HepG2 (cell line): ENCODE data around the gene BCAS1. TPM values are rescaled to one million over a fixed set of nuclear protein-coding genes. Genes with fewer than 3 reads are reported as not detected.

ENCODE experiments used
- ATAC-seq: fragments of 200-7000 bp; cut with Tn5 transposase; 3 replicates; pipeline ENCODE4 v1.9.1; 2020; ENCODE audit warnings: mild to moderate bottlenecking, moderate library complexity
- BruUV-seq: library from RNA; stranded (reverse); fragments of 400-500 nt; replicated peaks from 2 replicates; lab custom pipeline; 2021; lab: Mats Ljungman, UMichigan
- CTCF ChIA-PET: fragments of 300-600 bp; formaldehyde crosslinking; extraction: SDS; loops from one replicate; lab custom pipeline; 2021; ENCODE audit warnings: low total read pairs, inconsistent platforms, low intra/inter-chr PET ratio; lab: Yijun Ruan, JAX
- POLR2A ChIA-PET: fragments of 350-600 bp; sonication (Branson Sonifier 250); formaldehyde crosslinking; loops from one replicate; lab custom pipeline; 2020; ENCODE audit warnings: antibody characterized with exemption, inconsistent platforms; lab: Yijun Ruan, JAX
- DNase-seq: peaks from one replicate; pipeline ENCODE4 v3.0.0-alpha.2; 2015; ENCODE audit warnings: low spot score
- FAIRE-seq: peaks from 3 replicates; lab custom pipeline; 2011; peaks lifted over from hg19 to GRCh38; lab: Jason Lieb, UNC
- H2AFZ ChIP-seq: one replicate; pipeline ENCODE4 v1.6.1; 2011; ENCODE audit warnings: low read length, inconsistent platforms
- H3K27ac ChIP-seq: fragments of 300-600 bp; 3 replicates; pipeline ENCODE4 v1.8.0; 2011; ENCODE audit warnings: mixed run types, mild to moderate bottlenecking, mixed read lengths, low read length, inconsistent platforms; ENCODE audit not compliant: insufficient read depth; ENCODE audit errors: extremely low read length
- H3K27me3 ChIP-seq, 2 experiments: fragments of 200-600 bp in 1 of 2; 2 replicates in 1 of 2; 3 replicates in 1 of 2; pipeline versions ENCODE4 v1.6.0 to v1.8.0; 2011; ENCODE audit warnings: low read length in 2 of 2, mild to moderate bottlenecking in 2 of 2, moderate library complexity in 2 of 2, inconsistent platforms in 1 of 2; ENCODE audit not compliant: insufficient read depth in 2 of 2, control insufficient read depth in 1 of 2
- H3K36me3 ChIP-seq, 2 experiments: fragments of 200-600 bp in 1 of 2; replicated peaks in 1 of 2; 2 replicates in 1 of 2; 3 replicates in 1 of 2; pipeline versions ENCODE4 v1.5.1 to v1.8.0; 2011; ENCODE audit warnings: low read length in 2 of 2, inconsistent platforms in 1 of 2; ENCODE audit not compliant: insufficient read depth in 2 of 2, control insufficient read depth in 1 of 2
- H3K4me1 ChIP-seq: 2 replicates; pipeline ENCODE4 v1.5.1; 2012; ENCODE audit warnings: low read length, inconsistent platforms; ENCODE audit not compliant: insufficient read depth
- H3K4me2 ChIP-seq: 2 replicates; pipeline ENCODE4 v1.6.0; 2011; ENCODE audit warnings: low read depth, low read length, inconsistent platforms
- H3K4me3 ChIP-seq, 3 experiments: fragments of 200-600 bp in 1 of 3; sonication (generic), shearing (Covaris generic) in 1 of 3; replicated peaks in 1 of 3; 2 replicates each; pipeline ENCODE4 v1.5.1; 2011 to 2016; ENCODE audit warnings: low read length in 3 of 3, inconsistent platforms in 2 of 3, low read depth in 2 of 3, mild to moderate bottlenecking in 2 of 3, control low read depth in 1 of 3, mixed read lengths in 1 of 3; ENCODE audit not compliant: insufficient read depth in 1 of 3
- H3K79me2 ChIP-seq: one replicate; pipeline ENCODE4 v1.6.1; 2011; ENCODE audit warnings: low read length, inconsistent platforms; ENCODE audit not compliant: insufficient read depth
- H3K9ac ChIP-seq: 2 replicates; pipeline ENCODE4 v1.6.0; 2011; ENCODE audit warnings: mild to moderate bottlenecking, low read depth, low read length, inconsistent platforms; ENCODE audit not compliant: insufficient read depth
- H3K9me3 ChIP-seq: 2 replicates; pipeline ENCODE4 v1.5.1; 2012; ENCODE audit warnings: mild to moderate bottlenecking, low read length
- H4K20me1 ChIP-seq: 2 replicates; pipeline ENCODE4 v1.6.0; 2011; ENCODE audit warnings: inconsistent platforms, mild to moderate bottlenecking, low read length, moderate library complexity; ENCODE audit not compliant: insufficient read depth
- ARNT ChIP-seq: fragments of 450-650 bp; IDR thresholded peaks from 2 replicates; pipeline ENCODE4 v1.6.1; 2017
- FOXA1 ChIP-seq, 2 experiments: fragments of 450-650 bp in 1 of 2; sonication (generic) in 1 of 2; formaldehyde crosslinking in 1 of 2; IDR thresholded peaks; 2 replicates each; pipeline versions ENCODE4 v1.4.0 to v1.6.1; 2016 to 2020; ENCODE audit warnings: missing genetic modification reagents in 1 of 2
- FOXA3 ChIP-seq: IDR thresholded peaks from 2 replicates; pipeline ENCODE4 v1.6.1; 2016; ENCODE audit warnings: missing genetic modification reagents, missing compliant biosample characterization
- IKZF1 ChIP-seq: fragments of 450-650 bp; IDR thresholded peaks from 2 replicates; pipeline ENCODE4 v1.7.1; 2016
- NFRKB ChIP-seq: fragments of 450-650 bp; IDR thresholded peaks from 2 replicates; pipeline ENCODE4 v1.6.1; 2017
- NONO ChIP-seq, 2 experiments: fragments of 450-650 bp in 1 of 2; sonication (generic) in 1 of 2; formaldehyde crosslinking in 1 of 2; IDR thresholded peaks in 1 of 2; conservative IDR thresholded peaks in 1 of 2; 2 replicates each; pipeline versions ENCODE4 v1.6.1 to v1.8.0; 2017 to 2022; ENCODE audit warnings: mild to moderate bottlenecking in 1 of 2, missing genetic modification reagents in 1 of 2, moderate library complexity in 1 of 2
- NR2F2 ChIP-seq: IDR thresholded peaks from 2 replicates; pipeline ENCODE4 v1.6.1; 2012; ENCODE audit warnings: low read depth, inconsistent platforms, borderline replicate concordance
- NR2F6 ChIP-seq, 2 experiments: IDR thresholded peaks; 2 replicates each; pipeline ENCODE4 v1.6.1; 2016; ENCODE audit warnings: antibody characterized with exemption in 1 of 2, mild to moderate bottlenecking in 1 of 2
- PLRG1 ChIP-seq: fragments of 450-650 bp; conservative IDR thresholded peaks from 2 replicates; pipeline ENCODE4 v1.6.1; 2016
- SOX6 ChIP-seq, 2 experiments: fragments of 450-650 bp in 1 of 2; sonication (generic) in 1 of 2; formaldehyde crosslinking in 1 of 2; IDR thresholded peaks; 2 replicates each; pipeline versions ENCODE4 v1.4.0 to v1.6.1; 2017 to 2020; ENCODE audit warnings: antibody characterized with exemption in 1 of 2, mild to moderate bottlenecking in 1 of 2, missing genetic modification reagents in 1 of 2
- SP1 ChIP-seq, 2 experiments: fragments of 450-650 bp in 1 of 2; sonication (generic) in 1 of 2; formaldehyde crosslinking in 1 of 2; IDR thresholded peaks; 2 replicates each; pipeline versions ENCODE4 v1.4.0 to v1.6.1; 2016 to 2020; ENCODE audit warnings: missing genetic modification reagents in 1 of 2
- ZBTB40 ChIP-seq, 2 experiments: fragments of 450-650 bp in 1 of 2; sonication (generic) in 1 of 2; formaldehyde crosslinking in 1 of 2; IDR thresholded peaks; 2 replicates each; pipeline versions ENCODE4 v1.6.1 to v1.8.0; 2016 to 2022; ENCODE audit warnings: antibody characterized with exemption in 1 of 2, mild to moderate bottlenecking in 1 of 2, missing genetic modification reagents in 1 of 2
- ZNF619 ChIP-seq: sonication (generic); formaldehyde crosslinking; IDR thresholded peaks from 2 replicates; pipeline ENCODE4 v1.4.0; 2020; ENCODE audit warnings: mild to moderate bottlenecking, missing genetic modification reagents
- in situ Hi-C: cut with HindIII; loops from 2 replicates; pipeline ENCODE4 v1.10.0; 2017; ENCODE audit warnings: low pct_unique_long_range_greater_than_20kb; ENCODE audit not compliant: extremely low pct_ligation_motif_present
- intact Hi-C: fragments of 100-400 bp; cut with micrococcal nuclease; formaldehyde crosslinking; loops from one replicate; pipeline ENCODE4 v1.10.0; 2022; ENCODE audit not compliant: unreplicated experiment
- polyA plus RNA-seq, 8 experiments: library from polyadenylated mRNA; depleted of rRNA in 3 of 8; stranded (reverse) in 7 of 8; unstranded in 1 of 8; fragments of >200 nt; fragmentation: Illumina TruSeq in 4 of 8; extraction: Trizol in 4 of 8; gene quantifications; 2 replicates each; pipeline versions ENCODE4 v1.2.1 to v1.2.3, GENCODE V29; 2011 to 2016; ENCODE audit warnings: low read depth in 4 of 8, missing spikeins in 1 of 8, mixed read lengths in 1 of 8; ENCODE audit not compliant: insufficient read depth in 1 of 8
- total RNA-seq, 5 experiments: library from RNA; depleted of rRNA; stranded (reverse); fragments of >200 nt; fragmentation: Illumina TruSeq; extraction: Trizol; gene quantifications; 2 replicates each; pipeline ENCODE4 v1.2.3, GENCODE V29; 2016; ENCODE audit warnings: low read depth in 1 of 5

Gene BCAS1
- total and polyA plus RNA-seq, 2 of the 13 experiments (the other 11 are each of a cell fraction or from before 2014, with no cell fraction given): 0.55 to 0.91 TPM

DNA sequence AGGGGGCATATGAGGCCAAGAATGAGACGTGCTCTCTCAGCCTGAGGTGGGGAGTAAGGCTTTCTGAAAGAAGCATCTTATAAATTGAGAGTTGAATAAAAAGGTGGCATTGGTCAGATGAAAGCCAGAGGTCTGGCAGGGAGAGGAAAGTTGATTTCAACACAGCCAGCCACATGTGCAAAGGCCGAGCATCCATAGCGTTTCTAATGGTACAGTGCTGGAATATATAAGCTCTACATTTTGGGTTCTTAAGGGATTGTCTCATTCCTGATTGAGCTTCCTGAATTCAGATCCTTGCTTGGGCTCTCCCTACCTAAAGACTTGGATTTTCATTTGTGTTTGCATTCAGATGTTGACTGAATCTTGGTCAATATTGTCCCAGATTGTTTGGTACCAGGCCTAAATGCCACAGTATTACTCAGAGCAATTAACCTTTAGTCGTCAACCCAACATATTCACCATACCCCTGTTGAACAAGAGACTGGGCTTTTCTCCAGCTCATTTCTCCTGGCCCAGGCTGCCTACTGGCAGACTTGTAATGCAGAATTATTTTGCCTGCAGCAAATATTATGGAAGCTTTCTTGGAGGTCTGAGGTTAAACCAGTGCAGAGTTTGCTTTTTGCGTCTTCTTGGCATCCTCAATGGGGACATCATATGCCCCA lies 14.5 kb upstream of the BCAS1 start (continued):
- TF ChIP-seq NR2F2: 0 out of 2 replicates have a peak, but pooled peaks have one; percentile 28
- TF ChIP-seq NR2F6 (IDR thresholded peaks at IDR 0.05): peak; percentile 31
- TF ChIP-seq NR2F6 (CRISPR knock-in tag; IDR thresholded peaks at IDR 0.05): 0 out of 2 replicates have a peak, but pooled peaks have one; percentile 27
- TF ChIP-seq FOXA3 (CRISPR knock-in tag): peak; percentile 63
- TF ChIP-seq, all 625 proteins: peak for 23

GRCh38 chr20:54084193-54084592 lies 13.8 kb upstream of the BCAS1 start:
- no peak overlapping the region for H3K4me2 ChIP-seq
- H3K9me3 ChIP-seq: no peaks in the 10 kb centered on the region
- H3K27me3 ChIP-seq: peaks cover 0 to 2% of the 10 kb centered on the region in 2 experiments; a peak in 2 of 5 replicates
- no peak overlapping the region for H3K9ac ChIP-seq
- no peak overlapping the region for H3K4me3 ChIP-seq
- H3K4me1 ChIP-seq: peaks cover 33% of the 10 kb centered on the region
- H3K36me3 ChIP-seq: no peaks in the 10 kb centered on the region
- no peak for FAIRE-seq
- intact Hi-C loops (no loop called here), in situ Hi-C loops (no loop called here)
- no peak overlapping the region for H3K27ac ChIP-seq
- ATAC-seq: no peak
- no peak overlapping the region for H2AFZ ChIP-seq
- H4K20me1 ChIP-seq: no peaks in the 10 kb centered on the region
- DNase-seq: no peak
- ChIA-PET CTCF (no interaction called here), POLR2A (interaction anchor here (3.2 kb wide), 1 partner anchor 16 kb away, joined by 16 read pairs; no protein-coding TSS in a partner anchor)
- BruUV-seq: no TSS peak
- H3K79me2 ChIP-seq: no peaks in the 10 kb centered on the region
- TF ChIP-seq IKZF1: peak; percentile 98
- peak; percentile 94; the same call in 1 of the 2 replicates for TF ChIP-seq SOX6 (IDR thresholded peaks at IDR 0.05)
- no peak for TF ChIP-seq SOX6 (CRISPR knock-in tag; IDR thresholded peaks at IDR 0.05)
- TF ChIP-seq NFRKB: peak; percentile 64; the same call in 1 of the 2 replicates
- no peak for TF ChIP-seq ZNF619 (CRISPR knock-in tag)
- peak; percentile 82; the same call in 1 of the 2 replicates for TF ChIP-seq NONO (IDR thresholded peaks at IDR 0.05)
- no peak for TF ChIP-seq NONO (CRISPR knock-in tag; conservative IDR thresholded peaks at IDR 0.05)
- TF ChIP-seq SP1 (IDR thresholded peaks at IDR 0.05): peak; percentile 81
- no peak for TF ChIP-seq SP1 (CRISPR knock-in tag; IDR thresholded peaks at IDR 0.05)
- TF ChIP-seq PLRG1: peak; percentile 99
- TF ChIP-seq FOXA1 (IDR thresholded peaks at IDR 0.05): peak; percentile 72
- TF ChIP-seq FOXA1 (CRISPR knock-in tag; IDR thresholded peaks at IDR 0.05): no peak
- TF ChIP-seq ZBTB40 (IDR thresholded peaks at IDR 0.05): peak; percentile 41; the same call in 1 of the 2 replicates
- no peak for TF ChIP-seq ZBTB40 (CRISPR knock-in tag; IDR thresholded peaks at IDR 0.05)
- TF ChIP-seq ARNT: peak; percentile 96; the same call in 1 of the 2 replicates
